HL-60 (cell line): ENCODE data around the gene KCNJ4.

Experiments
- CTCF ChIP-seq: IDR thresholded peaks from one replicate; pipeline ENCODE4 v1.5.1; 2011; ENCODE audit warnings: low read length, control low read depth, inconsistent platforms; ENCODE audit not compliant: insufficient read depth
- POLR2AphosphoS5 ChIP-seq: IDR thresholded peaks from 2 replicates; pipeline ENCODE4 v1.6.1; 2012; ENCODE audit warnings: low read depth

GRCh38 chr22:38442967-38443627, 11.9 kb downstream of the KCNJ4 start:
- TF ChIP-seq CTCF (no peak), POLR2AphosphoS5 (no peak)
